Parathyroid adenoma (tissue), 2 donors: Measurements from ENCODE around the gene BCL11B.

ENCODE experiments used
- H2AFZ ChIP-seq: fragments of 300-600 bp; sonication (generic); one replicate; pipeline ENCODE4 v1.7.0; 2017; ENCODE audit warnings: antibody characterized with exemption, mild to moderate bottlenecking
- H3K27ac ChIP-seq: fragments of 300-600 bp; sonication (generic); one replicate; pipeline ENCODE4 v1.7.0; 2017
- H3K27me3 ChIP-seq: fragments of 300-600 bp; sonication (generic); one replicate; pipeline ENCODE4 v1.7.0; 2017; ENCODE audit warnings: low read length; ENCODE audit not compliant: control insufficient read depth, insufficient read depth
- H3K36me3 ChIP-seq: fragments of 300-600 bp; sonication (generic); one replicate; pipeline ENCODE4 v1.7.0; 2017; ENCODE audit warnings: low read length; ENCODE audit not compliant: control insufficient read depth, insufficient read depth
- H3K4me1 ChIP-seq: fragments of 300-600 bp; sonication (generic); one replicate; pipeline ENCODE4 v1.7.0; 2017; ENCODE audit warnings: control low read depth
- H3K4me2 ChIP-seq: fragments of 300-600 bp; sonication (generic); one replicate; pipeline ENCODE4 v1.7.0; 2017; ENCODE audit warnings: low read length
- H3K4me3 ChIP-seq: fragments of 300-600 bp; sonication (generic); one replicate; pipeline ENCODE4 v1.7.0; 2017; ENCODE audit warnings: low read depth, low read length
- H3K79me2 ChIP-seq: fragments of 300-600 bp; sonication (generic); one replicate; pipeline ENCODE4 v1.7.0; 2017; ENCODE audit warnings: control low read depth
- H3K9ac ChIP-seq: fragments of 300-600 bp; sonication (generic); one replicate; pipeline ENCODE4 v1.7.0; 2017; ENCODE audit warnings: mild to moderate bottlenecking
- H3K9me3 ChIP-seq: fragments of 300-600 bp; sonication (generic); one replicate; pipeline ENCODE4 v1.7.0; 2017; ENCODE audit warnings: low read length; ENCODE audit not compliant: control insufficient read depth
- TF ChIP-seq, protein P1 (sequence below): fragments of 300-600 bp; sonication (generic); IDR thresholded peaks from one replicate; pipeline ENCODE4 v1.7.0; 2017; ENCODE audit warnings: antibody characterized with exemption, mild to moderate bottlenecking
- donor health status: primary hyperparathyroidism.

Gene BCL11B

DNA sequence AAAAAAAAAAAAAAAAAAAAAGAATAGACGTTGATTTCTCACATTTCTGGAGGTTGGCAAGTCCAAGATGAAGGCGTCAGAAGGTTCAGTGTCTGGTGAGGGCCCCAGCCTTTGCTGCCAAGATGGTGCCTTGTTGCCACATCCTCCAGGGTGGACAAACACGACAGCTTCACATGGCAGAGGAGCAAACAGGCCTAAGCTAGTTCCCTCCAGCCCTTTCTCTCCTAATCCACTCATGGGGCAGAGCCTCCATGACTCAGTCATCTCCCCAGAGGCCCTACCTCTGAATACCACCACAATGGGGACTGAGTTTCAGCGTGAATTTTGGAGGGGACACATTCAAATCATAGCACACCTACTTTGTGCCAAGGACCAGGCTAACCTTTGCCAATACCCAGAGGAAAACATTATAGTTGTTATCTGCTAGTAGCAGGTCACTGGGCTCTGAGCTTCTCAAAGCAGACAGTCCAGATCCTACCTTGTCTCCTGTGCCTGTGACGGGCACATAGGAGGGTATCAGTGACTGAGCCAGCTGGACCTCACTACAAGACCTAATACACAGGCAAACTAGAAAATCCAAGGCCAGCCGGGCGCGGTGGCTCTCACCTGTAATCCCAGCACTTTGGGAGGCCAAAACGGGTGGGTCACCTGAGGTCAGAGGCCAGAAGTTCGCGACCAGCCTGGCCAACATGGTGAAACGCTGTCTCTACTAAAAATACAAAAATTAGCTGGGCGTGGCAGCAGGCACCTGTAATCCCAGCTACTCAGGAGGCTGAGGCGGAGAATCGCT lies 10.5 kb upstream of the BCL11B start:
- Histone ChIP-seq H3K9ac (no peak overlapping the region), H3K4me3 (no peak overlapping the region), H2AFZ (no peak overlapping the region), H3K36me3 (no peaks in the 10 kb centered on the region), H3K27me3 (no peaks in the 10 kb centered on the region), H3K27ac (no peak overlapping the region), H3K79me2 (no peaks in the 10 kb centered on the region), H3K9me3 (no peaks in the 10 kb centered on the region), H3K4me1 (no peaks in the 10 kb centered on the region), H3K4me2 (no peak overlapping the region)
- TF ChIP-seq, protein P1, sequence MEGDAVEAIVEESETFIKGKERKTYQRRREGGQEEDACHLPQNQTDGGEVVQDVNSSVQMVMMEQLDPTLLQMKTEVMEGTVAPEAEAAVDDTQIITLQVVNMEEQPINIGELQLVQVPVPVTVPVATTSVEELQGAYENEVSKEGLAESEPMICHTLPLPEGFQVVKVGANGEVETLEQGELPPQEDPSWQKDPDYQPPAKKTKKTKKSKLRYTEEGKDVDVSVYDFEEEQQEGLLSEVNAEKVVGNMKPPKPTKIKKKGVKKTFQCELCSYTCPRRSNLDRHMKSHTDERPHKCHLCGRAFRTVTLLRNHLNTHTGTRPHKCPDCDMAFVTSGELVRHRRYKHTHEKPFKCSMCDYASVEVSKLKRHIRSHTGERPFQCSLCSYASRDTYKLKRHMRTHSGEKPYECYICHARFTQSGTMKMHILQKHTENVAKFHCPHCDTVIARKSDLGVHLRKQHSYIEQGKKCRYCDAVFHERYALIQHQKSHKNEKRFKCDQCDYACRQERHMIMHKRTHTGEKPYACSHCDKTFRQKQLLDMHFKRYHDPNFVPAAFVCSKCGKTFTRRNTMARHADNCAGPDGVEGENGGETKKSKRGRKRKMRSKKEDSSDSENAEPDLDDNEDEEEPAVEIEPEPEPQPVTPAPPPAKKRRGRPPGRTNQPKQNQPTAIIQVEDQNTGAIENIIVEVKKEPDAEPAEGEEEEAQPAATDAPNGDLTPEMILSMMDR, result no peak

DNA sequence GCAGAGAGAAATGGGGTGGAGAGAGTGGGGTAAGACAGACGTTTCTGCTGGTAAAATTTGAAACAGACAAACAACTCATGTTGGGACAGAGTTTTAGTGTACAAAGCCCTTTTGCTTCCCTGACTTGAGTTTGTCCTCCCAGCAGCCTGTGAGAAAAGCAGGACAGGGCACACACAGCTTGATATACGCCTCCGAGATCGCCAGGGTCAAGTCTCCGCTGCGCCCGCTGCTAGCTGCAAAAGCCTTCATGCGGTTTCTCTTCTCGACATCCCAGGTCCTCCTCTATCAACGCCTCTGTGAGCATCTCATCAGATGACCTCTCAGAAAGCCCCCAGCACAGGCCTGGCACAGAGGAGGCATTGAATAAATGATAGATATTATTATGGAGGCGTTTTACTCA lies 9.4 kb upstream of the BCL11B start:
- no peaks in the 10 kb centered on the region for H3K27me3 ChIP-seq

DNA sequence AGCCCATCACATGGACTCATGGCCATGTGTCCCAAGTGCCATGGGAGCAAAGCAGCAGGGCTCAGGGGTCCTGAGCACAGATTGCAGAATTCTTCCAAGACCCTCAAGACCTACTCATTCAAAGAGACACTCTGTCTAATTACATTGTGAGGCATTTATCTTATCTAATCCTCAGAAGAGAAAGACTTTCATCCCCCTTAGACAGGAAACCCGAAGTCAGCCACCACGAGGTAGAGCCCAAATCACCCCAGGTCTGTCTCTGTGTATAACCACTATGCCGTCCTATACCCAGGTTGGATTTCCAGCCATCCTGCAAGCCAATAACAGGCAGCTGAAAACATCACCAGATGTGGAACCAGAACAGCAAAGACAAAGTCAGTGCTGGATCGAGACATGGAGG lies 8.9 kb upstream of the BCL11B start:
- H3K27ac ChIP-seq, result no peak overlapping the region
- TF ChIP-seq, protein P1, result no peak
- no peak overlapping the region for H3K4me3 ChIP-seq
- no peak overlapping the region for H3K9ac ChIP-seq
- H3K36me3 ChIP-seq, result no peaks in the 10 kb centered on the region
- H2AFZ ChIP-seq, result no peak overlapping the region
- H3K4me1 ChIP-seq, result no peaks in the 10 kb centered on the region
- no peaks in the 10 kb centered on the region for H3K27me3 ChIP-seq
- H3K79me2 ChIP-seq, result no peaks in the 10 kb centered on the region
- H3K9me3 ChIP-seq, result no peaks in the 10 kb centered on the region
- H3K4me2 ChIP-seq, result no peak overlapping the region

More for the DNA sequence above, 9.4 kb upstream of the BCL11B start:
- H3K79me2 ChIP-seq, result no peaks in the 10 kb centered on the region
- no peak overlapping the region for H3K4me3 ChIP-seq
- H3K9me3 ChIP-seq, result no peaks in the 10 kb centered on the region
- H2AFZ ChIP-seq, result no peak overlapping the region
- H3K4me1 ChIP-seq, result no peaks in the 10 kb centered on the region
- TF ChIP-seq, protein P1, result no peak
- no peak overlapping the region for H3K4me2 ChIP-seq
- no peaks in the 10 kb centered on the region for H3K36me3 ChIP-seq
- no peak overlapping the region for H3K27ac ChIP-seq
- H3K9ac ChIP-seq, result no peak overlapping the region

DNA sequence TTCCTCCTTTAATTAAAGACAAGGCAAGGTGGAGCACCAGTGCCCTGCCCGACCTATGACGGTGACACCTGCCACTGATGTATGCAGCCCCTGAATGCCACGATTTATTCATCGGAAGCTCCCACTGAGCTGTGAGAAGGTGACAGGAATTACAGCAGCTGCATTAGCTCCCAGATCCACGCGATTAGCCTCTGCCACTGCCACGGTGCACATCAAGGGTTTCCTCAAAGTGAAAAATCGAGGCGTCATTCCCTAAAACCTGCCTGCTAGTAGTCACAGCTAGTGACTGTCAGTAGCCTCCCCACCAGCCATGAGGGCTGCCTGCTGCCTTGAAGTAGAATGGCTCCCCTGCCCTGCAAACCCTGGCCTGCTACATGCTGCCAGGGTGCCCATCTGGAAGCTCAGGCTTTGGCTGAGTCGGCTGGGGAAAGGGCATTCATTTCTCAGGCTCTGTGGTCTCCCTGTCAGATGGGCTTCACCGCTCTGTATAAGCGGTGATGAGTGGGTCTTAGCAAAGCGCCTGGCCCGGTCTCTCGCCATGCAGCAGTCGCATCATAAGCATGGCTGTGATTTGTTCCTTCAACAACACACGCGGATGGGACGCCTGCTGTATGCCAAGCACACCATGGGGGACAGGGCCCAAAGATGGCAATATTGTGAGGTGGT lies 8.2 kb upstream of the BCL11B start:
- Histone ChIP-seq H3K9ac (no peak overlapping the region), H3K27me3 (no peaks in the 10 kb centered on the region), H3K9me3 (no peaks in the 10 kb centered on the region), H2AFZ (no peak overlapping the region), H3K4me3 (no peak overlapping the region), H3K79me2 (no peaks in the 10 kb centered on the region), H3K4me2 (no peak overlapping the region), H3K27ac (no peak overlapping the region), H3K4me1 (no peaks in the 10 kb centered on the region), H3K36me3 (no peaks in the 10 kb centered on the region)
- TF ChIP-seq, protein P1, result no peak
